ENCODE results near the gene PTMA.

PTMA gene

GRCh38 chr2:231691251-231691772 is 17.0 kb upstream of the PTMA start:
- H3K27me3 ChIP-seq (ENCODE audit: insufficient read depth, insufficient read length): no peaks in the 10 kb centered on the region
- H3K36me3 ChIP-seq (ENCODE audit: insufficient read depth, insufficient read length, low read length): no peaks in the 10 kb centered on the region
- DNase-seq (ENCODE audit: low read depth, low spot score): no peak
- no peak overlapping the region for H3K4me3 ChIP-seq (ENCODE audit: insufficient read length, low read depth)
- peak overlapping the region; percentile 57 for H3K9ac ChIP-seq (ENCODE audit: insufficient read length, low read depth)
- TF ChIP-seq SUZ12 (IDR thresholded peaks at IDR 0.05; ENCODE audit: extremely low read depth, insufficient read depth, insufficient read length): no peak
- TF ChIP-seq YY1 (IDR thresholded peaks at IDR 0.05; ENCODE audit: insufficient read depth, insufficient read length): no peak
- TF ChIP-seq ZNF274 (IDR thresholded peaks at IDR 0.05; ENCODE audit: low read depth, low read length): no peak
- no peaks in the 10 kb centered on the region for H3K9me3 ChIP-seq (ENCODE audit: insufficient read depth, low read length)
- H3K4me1 ChIP-seq (ENCODE audit: insufficient read depth, insufficient read length): peaks cover 34% of the 10 kb centered on the region

- no peak for DNase-seq (ENCODE audit: low read depth, low spot score)
- no peaks in the 10 kb centered on the region for H3K9me3 ChIP-seq (ENCODE audit: insufficient read depth, low read length)
- no peaks in the 10 kb centered on the region for H3K36me3 ChIP-seq (ENCODE audit: insufficient read depth, insufficient read length, low read length)
- H3K4me1 ChIP-seq (ENCODE audit: insufficient read depth, insufficient read length): peaks cover 32% of the 10 kb centered on the region
- no peak for TF ChIP-seq ZNF274 (IDR thresholded peaks at IDR 0.05; ENCODE audit: low read depth, low read length)
- no peak for TF ChIP-seq YY1 (IDR thresholded peaks at IDR 0.05; ENCODE audit: insufficient read depth, insufficient read length)
- TF ChIP-seq SUZ12 (IDR thresholded peaks at IDR 0.05; ENCODE audit: extremely low read depth, insufficient read depth, insufficient read length): no peak
- H3K27me3 ChIP-seq (ENCODE audit: insufficient read depth, insufficient read length): no peaks in the 10 kb centered on the region
- no peak overlapping the region for H3K9ac ChIP-seq (ENCODE audit: insufficient read length, low read depth)
- H3K4me3 ChIP-seq (ENCODE audit: insufficient read length, low read depth): no peak overlapping the region
Measured at GRCh38 chr2:231692847-231693246, 15.5 kb upstream of the PTMA start.

GRCh38 chr2:231693956-231694355 is 14.4 kb upstream of the PTMA start:
- DNase-seq (ENCODE audit: low read depth, low spot score): no peak
- Histone ChIP-seq H3K27me3 (ENCODE audit: insufficient read depth, insufficient read length) (no peaks in the 10 kb centered on the region), H3K36me3 (ENCODE audit: insufficient read depth, insufficient read length, low read length) (no peaks in the 10 kb centered on the region), H3K9me3 (ENCODE audit: insufficient read depth, low read length) (no peaks in the 10 kb centered on the region), H3K9ac (ENCODE audit: insufficient read length, low read depth) (no peak overlapping the region), H3K4me1 (ENCODE audit: insufficient read depth, insufficient read length) (peaks cover 22% of the 10 kb centered on the region), H3K4me3 (ENCODE audit: insufficient read length, low read depth) (no peak overlapping the region)
- TF ChIP-seq YY1 (IDR thresholded peaks at IDR 0.05; ENCODE audit: insufficient read depth, insufficient read length) (no peak), SUZ12 (IDR thresholded peaks at IDR 0.05; ENCODE audit: extremely low read depth, insufficient read depth, insufficient read length) (no peak), ZNF274 (IDR thresholded peaks at IDR 0.05; ENCODE audit: low read depth, low read length) (no peak)

- H3K9me3 ChIP-seq (ENCODE audit: insufficient read depth, low read length): no peaks in the 10 kb centered on the region
- TF ChIP-seq ZNF274 (IDR thresholded peaks at IDR 0.05; ENCODE audit: low read depth, low read length) (no peak), YY1 (IDR thresholded peaks at IDR 0.05; ENCODE audit: insufficient read depth, insufficient read length) (no peak), SUZ12 (IDR thresholded peaks at IDR 0.05; ENCODE audit: extremely low read depth, insufficient read depth, insufficient read length) (no peak)
- no peak for DNase-seq (ENCODE audit: low read depth, low spot score)
- H3K9ac ChIP-seq (ENCODE audit: insufficient read length, low read depth): no peak overlapping the region
- no peaks in the 10 kb centered on the region for H3K27me3 ChIP-seq (ENCODE audit: insufficient read depth, insufficient read length)
- H3K4me1 ChIP-seq (ENCODE audit: insufficient read depth, insufficient read length): peaks cover 13% of the 10 kb centered on the region
- H3K36me3 ChIP-seq (ENCODE audit: insufficient read depth, insufficient read length, low read length): no peaks in the 10 kb centered on the region
- no peak overlapping the region for H3K4me3 ChIP-seq (ENCODE audit: insufficient read length, low read depth)
Measured at GRCh38 chr2:231696004-231696367, 12.3 kb upstream of the PTMA start.

GRCh38 chr2:231699006-231699405 is 9.3 kb upstream of the PTMA start:
- H3K4me3 ChIP-seq (ENCODE audit: insufficient read length, low read depth): no peak overlapping the region
- peaks cover 6% of the 10 kb centered on the region for H3K36me3 ChIP-seq (ENCODE audit: insufficient read depth, insufficient read length, low read length)
- H3K27me3 ChIP-seq (ENCODE audit: insufficient read depth, insufficient read length): no peaks in the 10 kb centered on the region
- no peak overlapping the region for H3K9ac ChIP-seq (ENCODE audit: insufficient read length, low read depth)
- TF ChIP-seq SUZ12 (IDR thresholded peaks at IDR 0.05; ENCODE audit: extremely low read depth, insufficient read depth, insufficient read length): no peak
- H3K9me3 ChIP-seq (ENCODE audit: insufficient read depth, low read length): no peaks in the 10 kb centered on the region
- no peak for DNase-seq (ENCODE audit: low read depth, low spot score)
- peaks cover 10% of the 10 kb centered on the region for H3K4me1 ChIP-seq (ENCODE audit: insufficient read depth, insufficient read length)

- H3K36me3 ChIP-seq (ENCODE audit: insufficient read depth, insufficient read length, low read length): peaks cover 9% of the 10 kb centered on the region
- TF ChIP-seq ZNF274 (IDR thresholded peaks at IDR 0.05; ENCODE audit: low read depth, low read length): no peak
- no peak for TF ChIP-seq SUZ12 (IDR thresholded peaks at IDR 0.05; ENCODE audit: extremely low read depth, insufficient read depth, insufficient read length)
- TF ChIP-seq YY1 (IDR thresholded peaks at IDR 0.05; ENCODE audit: insufficient read depth, insufficient read length): no peak
- peak overlapping the region; percentile 26 for H3K9ac ChIP-seq (ENCODE audit: insufficient read length, low read depth)
- no peaks in the 10 kb centered on the region for H3K27me3 ChIP-seq (ENCODE audit: insufficient read depth, insufficient read length)
- no peaks in the 10 kb centered on the region for H3K9me3 ChIP-seq (ENCODE audit: insufficient read depth, low read length)
- no peak overlapping the region for H3K4me3 ChIP-seq (ENCODE audit: insufficient read length, low read depth)
- no peak for DNase-seq (ENCODE audit: low read depth, low spot score)
- peaks cover 9% of the 10 kb centered on the region for H3K4me1 ChIP-seq (ENCODE audit: insufficient read depth, insufficient read length)
Measured at GRCh38 chr2:231701456-231702373, 6.6 kb upstream of the PTMA start.

GRCh38 chr2:231704017-231704416 is 4.3 kb upstream of the PTMA start:
- TF ChIP-seq ZNF274 (IDR thresholded peaks at IDR 0.05; ENCODE audit: low read depth, low read length) (no peak), SUZ12 (IDR thresholded peaks at IDR 0.05; ENCODE audit: extremely low read depth, insufficient read depth, insufficient read length) (no peak), YY1 (IDR thresholded peaks at IDR 0.05; ENCODE audit: insufficient read depth, insufficient read length) (no peak)
- H3K9me3 ChIP-seq (ENCODE audit: insufficient read depth, low read length): no peaks in the 10 kb centered on the region
- peaks cover 6% of the 10 kb centered on the region for H3K4me1 ChIP-seq (ENCODE audit: insufficient read depth, insufficient read length)
- no peaks in the 10 kb centered on the region for H3K27me3 ChIP-seq (ENCODE audit: insufficient read depth, insufficient read length)
- H3K9ac ChIP-seq (ENCODE audit: insufficient read length, low read depth): no peak overlapping the region
- peaks cover 15% of the 10 kb centered on the region for H3K36me3 ChIP-seq (ENCODE audit: insufficient read depth, insufficient read length, low read length)
- H3K4me3 ChIP-seq (ENCODE audit: insufficient read length, low read depth): no peak overlapping the region
- no peak for DNase-seq (ENCODE audit: low read depth, low spot score)
